ENCODE data around the gene PI3.

GRCh38 chr20:45154183-45154582, 20.5 kb upstream of the PI3 start:
- TF ChIP-seq, protein P1, sequence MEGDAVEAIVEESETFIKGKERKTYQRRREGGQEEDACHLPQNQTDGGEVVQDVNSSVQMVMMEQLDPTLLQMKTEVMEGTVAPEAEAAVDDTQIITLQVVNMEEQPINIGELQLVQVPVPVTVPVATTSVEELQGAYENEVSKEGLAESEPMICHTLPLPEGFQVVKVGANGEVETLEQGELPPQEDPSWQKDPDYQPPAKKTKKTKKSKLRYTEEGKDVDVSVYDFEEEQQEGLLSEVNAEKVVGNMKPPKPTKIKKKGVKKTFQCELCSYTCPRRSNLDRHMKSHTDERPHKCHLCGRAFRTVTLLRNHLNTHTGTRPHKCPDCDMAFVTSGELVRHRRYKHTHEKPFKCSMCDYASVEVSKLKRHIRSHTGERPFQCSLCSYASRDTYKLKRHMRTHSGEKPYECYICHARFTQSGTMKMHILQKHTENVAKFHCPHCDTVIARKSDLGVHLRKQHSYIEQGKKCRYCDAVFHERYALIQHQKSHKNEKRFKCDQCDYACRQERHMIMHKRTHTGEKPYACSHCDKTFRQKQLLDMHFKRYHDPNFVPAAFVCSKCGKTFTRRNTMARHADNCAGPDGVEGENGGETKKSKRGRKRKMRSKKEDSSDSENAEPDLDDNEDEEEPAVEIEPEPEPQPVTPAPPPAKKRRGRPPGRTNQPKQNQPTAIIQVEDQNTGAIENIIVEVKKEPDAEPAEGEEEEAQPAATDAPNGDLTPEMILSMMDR (IDR thresholded peaks at IDR 0.05; ENCODE audit: low read length), result no peak
- no peak for TF ChIP-seq EZH2 (IDR thresholded peaks at IDR 0.05; ENCODE audit: borderline replicate concordance, low read length)

Measured in OCI-LY1 (cell line).